ENCODE data around the gene NCOA1.

DNA sequence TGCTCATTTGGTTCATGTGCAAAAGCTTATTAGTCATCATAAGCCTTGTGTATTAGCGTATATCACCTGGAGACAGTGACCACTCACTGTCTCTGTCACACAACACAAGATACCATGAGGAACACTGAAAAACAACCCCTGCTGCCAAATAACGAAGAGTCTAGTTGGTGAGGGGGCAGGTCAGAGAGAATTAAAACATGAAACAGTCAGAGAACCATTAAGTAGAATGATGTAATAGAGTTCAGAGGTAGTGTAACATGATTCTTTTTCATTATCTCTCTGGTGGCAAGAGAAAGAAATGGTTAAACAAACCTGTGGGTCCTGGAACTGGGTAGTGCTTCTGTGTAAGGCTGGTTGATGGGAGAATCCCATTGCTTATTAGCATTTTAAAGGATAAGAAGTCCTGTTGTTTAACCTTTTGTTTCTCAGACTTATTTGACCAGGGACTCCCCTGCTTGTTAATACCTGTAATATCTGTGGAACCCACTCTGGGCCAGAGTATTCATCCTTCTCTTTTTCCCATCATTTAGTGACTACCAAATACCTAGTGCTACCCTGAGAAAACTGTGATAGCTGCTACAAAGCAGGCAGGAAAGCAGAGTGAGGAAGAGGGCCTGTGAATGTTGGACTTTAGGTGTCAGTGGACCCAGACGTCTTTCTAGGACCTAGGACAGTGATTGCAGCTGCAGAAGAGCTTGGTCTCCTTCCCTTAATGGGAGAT is 264.1 kb downstream of the NCOA1 start:
- TF ChIP-seq, protein P1, sequence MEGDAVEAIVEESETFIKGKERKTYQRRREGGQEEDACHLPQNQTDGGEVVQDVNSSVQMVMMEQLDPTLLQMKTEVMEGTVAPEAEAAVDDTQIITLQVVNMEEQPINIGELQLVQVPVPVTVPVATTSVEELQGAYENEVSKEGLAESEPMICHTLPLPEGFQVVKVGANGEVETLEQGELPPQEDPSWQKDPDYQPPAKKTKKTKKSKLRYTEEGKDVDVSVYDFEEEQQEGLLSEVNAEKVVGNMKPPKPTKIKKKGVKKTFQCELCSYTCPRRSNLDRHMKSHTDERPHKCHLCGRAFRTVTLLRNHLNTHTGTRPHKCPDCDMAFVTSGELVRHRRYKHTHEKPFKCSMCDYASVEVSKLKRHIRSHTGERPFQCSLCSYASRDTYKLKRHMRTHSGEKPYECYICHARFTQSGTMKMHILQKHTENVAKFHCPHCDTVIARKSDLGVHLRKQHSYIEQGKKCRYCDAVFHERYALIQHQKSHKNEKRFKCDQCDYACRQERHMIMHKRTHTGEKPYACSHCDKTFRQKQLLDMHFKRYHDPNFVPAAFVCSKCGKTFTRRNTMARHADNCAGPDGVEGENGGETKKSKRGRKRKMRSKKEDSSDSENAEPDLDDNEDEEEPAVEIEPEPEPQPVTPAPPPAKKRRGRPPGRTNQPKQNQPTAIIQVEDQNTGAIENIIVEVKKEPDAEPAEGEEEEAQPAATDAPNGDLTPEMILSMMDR (IDR thresholded peaks at IDR 0.05; ENCODE audit: borderline replicate concordance, extremely low read depth, low read length, poor library complexity, severe bottlenecking): no peak
- no peak for TF ChIP-seq EZH2 (IDR thresholded peaks at IDR 0.05; ENCODE audit: borderline replicate concordance, low read depth, low read length, severe bottlenecking)
